Left kidney (tissue), 2 donors: Measurements from ENCODE around the gene SPDYC. TPM values are rescaled to one million over a fixed set of nuclear protein-coding genes. Genes with fewer than 3 reads are reported as not detected.
"Not testable (repeated sequence)": the region's sequence is repeated elsewhere in the genome, so short reads cannot be mapped to it uniquely, and the experiment has no call there.

Source experiments
- DNase-seq: peaks from one replicate; pipeline ENCODE4 v3.0.0-alpha.2; 2013
- polyA plus RNA-seq: library from polyadenylated mRNA; unstranded; fragments of 120-200 nt; gene quantifications from one replicate; pipeline ENCODE4 v1.2.1, GENCODE V29; 2013; ENCODE audit not compliant: insufficient read length

Gene SPDYC
- polyA plus RNA-seq, 1 donor, result not detected

DNA sequence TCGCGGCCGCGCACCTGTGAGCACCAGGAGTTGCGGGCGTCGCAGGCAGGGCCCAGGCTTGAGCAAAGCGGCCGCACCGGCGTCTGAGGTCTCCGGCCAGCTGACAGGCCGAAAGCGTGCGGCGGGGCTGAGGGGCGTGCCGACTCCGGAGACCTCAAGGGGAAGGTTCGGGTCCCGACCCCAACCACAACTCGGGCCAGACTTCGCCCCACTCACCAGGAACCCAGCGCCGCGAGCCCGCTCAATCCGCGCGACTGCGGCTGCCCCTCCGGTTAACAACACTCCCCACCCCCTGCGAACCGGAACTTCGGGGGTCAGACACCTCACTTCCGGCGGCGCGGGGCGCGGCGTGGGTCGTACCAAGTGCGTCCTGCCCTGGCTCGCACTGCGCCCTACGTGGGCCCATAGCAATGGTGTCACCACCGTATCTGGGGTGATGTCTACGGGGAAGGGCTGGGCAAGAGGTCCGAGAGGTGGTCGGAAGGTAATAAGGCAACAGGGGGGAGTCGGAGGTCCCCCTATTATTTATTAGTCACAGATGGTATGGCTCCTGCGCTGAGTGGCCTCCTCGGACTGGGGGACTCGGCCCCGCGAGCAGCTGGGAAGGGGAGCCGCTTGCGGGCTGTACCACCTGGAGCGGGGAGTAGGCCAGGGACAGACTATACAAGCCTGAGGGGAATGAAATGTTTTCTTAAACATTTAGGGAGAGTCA is 35.6 kb upstream of the SPDYC start, which contains the start of gene SYVN1:
SYVN1 (minus strand) TSS at position 280 of the 712 bp plus-strand sequence. CDS start 918 bp downstream, outside the sequence.
- peak; percentile 89 for DNase-seq

DNA sequence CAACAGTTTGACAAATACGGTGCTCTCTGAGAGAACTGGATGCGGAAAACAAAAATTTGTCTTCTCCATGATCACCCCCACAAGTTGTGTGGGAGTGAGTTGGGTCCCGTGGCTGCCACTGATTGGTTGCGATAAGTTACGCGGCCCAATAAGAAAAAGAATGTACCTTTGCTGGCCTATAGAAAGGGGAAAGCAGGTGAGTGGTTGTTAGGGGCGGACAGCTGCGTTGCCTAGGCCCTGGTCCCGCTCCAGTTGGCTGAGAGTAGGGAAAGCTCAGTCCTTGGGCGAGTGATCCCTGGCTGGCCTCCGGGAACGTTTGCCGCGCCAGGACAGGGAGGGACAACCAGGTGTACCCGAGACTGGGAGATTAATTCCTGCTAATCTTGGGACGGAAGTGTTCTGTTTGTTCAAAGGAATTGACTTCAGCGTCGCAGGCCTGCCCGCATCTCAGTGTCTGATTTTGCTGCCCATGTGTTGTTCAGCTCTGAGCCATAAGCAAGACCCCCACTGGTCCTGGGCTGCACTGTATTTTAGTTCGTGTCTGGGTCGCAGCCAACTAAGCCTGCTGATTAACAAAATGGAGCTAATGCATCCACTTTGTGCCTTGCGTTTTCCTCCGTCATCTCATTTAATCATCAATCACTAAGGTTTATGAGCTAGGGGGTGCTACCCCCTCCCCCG is 34.9 kb upstream of the SPDYC start:
- DNase-seq, result peak; percentile 95

DNA sequence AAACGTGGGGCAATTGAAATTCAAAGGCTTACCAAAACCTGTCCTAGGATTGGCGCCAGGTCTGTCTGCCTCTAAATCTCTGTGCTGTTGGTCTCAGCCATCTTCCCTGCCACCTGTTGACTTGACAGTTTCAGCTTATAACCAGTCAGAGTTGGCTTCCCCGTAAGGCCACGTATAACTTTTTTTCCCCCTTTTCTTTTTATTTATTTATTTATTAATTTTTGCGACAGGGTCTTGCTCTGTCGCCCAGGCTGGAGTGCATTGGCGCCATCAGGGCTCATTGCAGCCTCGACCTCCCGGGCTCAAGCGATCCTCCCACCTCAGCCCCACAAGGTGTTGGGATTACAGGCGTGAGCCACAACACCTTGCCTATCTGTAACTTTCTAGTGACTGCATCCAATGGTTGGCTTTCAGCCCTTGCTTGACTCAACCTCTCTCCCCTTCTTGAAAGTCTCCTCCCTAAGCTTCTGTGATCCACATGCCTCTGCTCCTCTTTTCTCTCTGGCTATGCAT is 34.3 kb upstream of the SPDYC start:
- DNase-seq, result no peak

DNA sequence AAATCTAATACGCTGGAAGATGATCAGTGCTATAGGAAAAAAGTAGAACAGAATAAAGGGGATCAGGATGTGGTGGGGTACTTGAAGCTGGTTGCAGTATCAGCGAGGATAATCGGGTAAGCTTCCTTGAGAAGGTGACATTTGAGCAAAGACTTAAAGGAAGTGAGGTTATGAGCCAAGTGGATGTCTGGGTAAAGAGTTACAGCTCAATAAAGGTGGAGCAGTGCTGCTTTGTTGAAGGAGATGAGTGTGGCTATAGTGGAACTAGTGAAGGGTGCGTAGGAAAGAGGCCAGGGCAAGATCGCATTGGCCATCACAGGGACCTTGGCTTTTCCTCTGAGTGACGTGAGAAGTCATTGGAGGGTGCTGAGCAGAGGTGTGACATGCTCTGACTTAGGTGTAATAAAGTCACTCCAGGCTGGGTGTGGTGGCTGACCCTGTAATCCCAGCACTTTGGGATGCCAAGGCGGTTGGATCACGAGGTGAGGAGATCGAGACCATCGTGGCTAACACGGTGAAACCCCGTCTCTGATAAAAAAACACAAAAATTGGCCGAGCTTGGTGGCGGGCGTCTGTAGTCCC is 33.4 kb upstream of the SPDYC start:
- no peak for DNase-seq

DNA sequence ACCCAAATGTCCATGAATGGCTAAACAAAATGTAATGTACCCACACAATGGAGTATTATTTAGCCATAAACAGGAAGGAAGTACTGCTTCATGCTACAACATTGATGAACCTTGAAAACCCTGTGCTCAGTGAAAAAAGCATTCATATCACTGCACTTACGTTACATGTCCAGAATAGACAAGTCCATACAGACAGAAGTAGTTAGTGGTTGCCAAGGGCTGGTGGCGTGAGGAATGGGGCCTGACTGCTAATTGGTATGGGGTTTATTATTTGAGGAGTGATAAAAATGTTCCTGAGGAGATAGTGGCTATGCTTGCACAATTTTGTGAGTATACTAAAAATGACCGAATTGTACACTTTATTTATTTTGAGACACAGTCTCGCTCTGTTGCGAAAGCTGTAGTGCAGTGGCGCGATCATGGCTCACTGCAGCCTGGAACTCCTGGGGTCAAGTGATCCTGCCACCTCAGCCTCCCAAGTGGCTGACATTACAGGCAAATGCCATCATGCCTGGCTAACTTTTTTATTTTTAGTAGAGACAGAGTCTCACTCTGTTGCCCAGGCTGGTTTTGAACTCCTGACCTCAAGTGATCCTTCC is 28.0 kb upstream of the SPDYC start:
- no peak for DNase-seq

DNA sequence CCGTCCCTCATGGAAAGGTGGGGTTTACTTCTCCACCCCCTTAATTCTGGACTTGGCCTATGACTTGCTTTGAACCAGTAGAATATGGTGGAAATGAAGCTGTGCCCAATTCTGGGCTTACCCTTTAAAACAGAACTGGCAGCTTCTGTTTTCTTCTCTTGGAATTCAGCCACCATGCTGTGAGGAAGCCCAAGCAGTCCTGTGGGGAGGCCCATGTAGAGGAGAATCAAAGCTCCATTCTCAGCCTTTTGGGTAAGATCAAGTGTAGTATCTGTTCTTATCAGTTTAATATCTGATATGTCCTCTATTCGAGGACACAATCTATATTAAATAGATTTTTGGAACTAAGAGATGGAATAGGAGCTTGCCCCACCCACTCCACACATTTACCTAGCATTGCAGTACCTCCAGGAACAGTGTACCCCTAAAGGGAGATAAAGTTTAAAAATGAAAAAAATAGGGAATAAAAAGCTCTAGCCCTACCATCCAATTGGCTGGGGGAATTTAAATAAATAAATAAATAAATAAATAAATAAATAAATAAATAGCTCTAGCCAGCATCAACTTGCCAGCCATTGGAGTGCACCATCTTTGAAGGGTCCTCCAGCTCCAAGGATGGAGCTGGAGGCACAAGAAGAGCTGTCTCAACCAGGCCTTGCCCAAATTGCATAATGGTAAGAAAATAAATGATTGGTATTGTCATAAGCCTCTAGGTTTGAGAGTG is 22.5 kb upstream of the SPDYC start:
- DNase-seq, result no peak

DNA sequence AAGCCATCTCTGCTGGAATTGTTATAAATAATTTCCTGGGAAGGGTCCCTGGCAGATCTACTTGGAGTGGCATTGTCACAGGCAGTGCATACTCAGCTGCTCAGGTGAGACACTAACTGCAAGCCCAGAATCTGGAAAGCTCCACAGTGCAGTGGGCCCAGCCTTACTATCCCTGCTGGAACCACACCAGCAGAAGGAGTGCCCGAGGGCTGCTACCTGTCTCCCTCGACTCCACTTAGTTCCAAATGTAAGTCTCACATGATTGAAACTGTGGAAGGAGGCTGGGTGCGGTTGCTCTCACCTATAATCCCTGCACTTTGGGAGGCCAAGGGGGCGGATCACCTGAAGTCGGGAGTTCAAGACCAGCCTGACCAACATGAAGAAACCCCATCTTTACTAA is 21.4 kb upstream of the SPDYC start:
- no peak for DNase-seq

DNA sequence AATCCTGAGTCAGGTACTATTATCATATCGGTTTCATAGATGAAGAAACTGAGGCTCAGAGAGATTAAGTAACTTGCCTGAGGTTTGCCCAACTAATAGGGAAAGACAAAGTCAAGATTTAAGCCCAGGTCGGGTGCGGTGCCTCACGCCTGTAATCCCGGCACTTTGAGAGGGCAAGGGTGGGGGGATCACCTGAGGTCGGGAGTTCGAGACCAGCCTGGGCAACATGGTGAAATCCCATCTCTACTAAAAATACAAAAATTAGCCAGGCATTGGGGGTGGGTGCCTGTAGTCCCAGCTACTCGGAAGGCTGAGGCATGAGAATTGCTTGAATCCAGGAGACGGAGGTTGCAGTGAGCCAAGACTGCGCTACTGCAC is 19.9 kb upstream of the SPDYC start:
- not testable (repeated sequence) for DNase-seq

DNA sequence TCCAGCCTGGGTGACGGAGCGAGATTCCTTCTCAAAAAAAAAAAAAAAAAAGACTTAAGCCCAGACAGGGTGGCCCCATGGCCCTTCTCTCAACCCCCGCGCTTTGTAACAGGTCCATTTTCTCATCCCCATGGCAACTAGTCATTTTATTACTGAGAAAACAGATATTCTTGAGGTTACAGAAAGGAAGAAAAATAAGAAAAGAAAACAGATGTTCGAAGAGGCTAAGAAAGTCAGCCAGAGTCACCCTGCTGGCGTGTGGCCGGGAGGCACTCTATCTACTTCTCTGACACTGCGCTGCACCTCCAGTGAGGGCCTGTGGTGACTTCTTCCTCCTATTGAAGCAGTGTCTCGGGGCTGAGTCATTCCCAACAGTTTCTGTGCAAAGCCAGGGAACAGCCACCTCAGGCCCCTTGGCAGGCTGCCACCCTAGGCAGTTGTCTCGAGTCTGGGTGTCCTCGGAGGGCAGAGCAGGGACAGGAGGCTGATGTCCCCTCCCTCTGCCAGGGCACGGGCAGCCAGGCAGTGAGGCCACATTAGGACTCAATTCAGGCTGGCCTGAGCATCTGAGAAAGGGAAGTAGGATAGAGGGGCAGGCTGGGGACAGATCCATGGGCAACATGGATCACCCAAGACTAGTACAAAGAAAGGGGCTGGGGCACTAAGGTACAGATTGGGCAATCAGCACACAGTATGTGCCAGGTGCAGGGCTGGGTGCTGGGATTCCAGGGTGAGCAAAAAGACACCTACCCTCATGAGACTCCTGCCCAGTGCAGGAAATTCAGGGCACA is 19.3 kb upstream of the SPDYC start:
- no peak for DNase-seq

DNA sequence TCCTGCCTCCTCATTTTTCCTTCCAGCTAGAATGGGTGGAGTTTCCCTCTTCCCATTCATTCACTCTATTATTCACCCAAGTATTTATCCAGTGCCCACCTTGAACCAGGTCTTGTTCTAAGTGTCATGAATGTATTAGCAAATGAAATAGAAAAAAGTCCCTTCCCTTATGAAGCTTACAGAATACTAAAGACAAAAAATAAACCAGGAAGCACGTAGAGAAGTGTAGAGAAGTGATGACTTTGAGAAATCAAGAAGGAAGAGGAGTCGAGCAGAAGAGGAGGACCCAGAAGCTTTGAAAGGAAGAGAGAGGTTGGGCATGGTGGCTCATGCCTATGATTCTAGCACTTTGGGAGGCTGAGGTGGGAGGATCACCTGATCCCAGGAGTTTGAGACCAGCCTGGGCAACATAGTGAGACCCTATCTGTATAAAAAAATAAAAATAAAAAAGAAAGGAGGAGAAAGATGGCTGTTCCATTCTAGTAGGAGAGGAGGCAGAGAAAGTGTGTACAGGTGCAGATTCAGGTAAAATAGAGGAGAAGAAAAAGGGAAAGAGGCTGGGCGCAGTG is 18.6 kb upstream of the SPDYC start:
- no peak for DNase-seq

DNA sequence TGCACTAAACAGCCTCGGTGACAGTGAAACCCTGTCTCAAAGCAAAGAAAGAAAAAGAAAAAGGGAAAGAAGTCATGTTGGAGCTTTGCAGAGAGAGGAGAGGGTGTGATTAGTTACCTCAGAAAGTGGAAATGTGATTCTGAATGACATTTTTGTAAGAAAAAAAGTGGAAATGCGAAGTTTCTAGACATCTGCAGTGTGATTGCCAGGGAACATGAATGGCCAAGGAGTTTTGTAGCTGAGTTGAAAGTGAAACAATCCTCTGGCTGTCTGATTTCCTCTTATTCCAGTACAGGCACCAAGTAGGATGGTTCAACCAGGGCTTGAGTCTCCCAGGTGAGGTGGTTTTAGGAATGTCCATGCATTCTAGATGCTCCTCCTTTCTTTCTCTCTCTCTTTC is 17.9 kb upstream of the SPDYC start:
- no peak for DNase-seq

DNA sequence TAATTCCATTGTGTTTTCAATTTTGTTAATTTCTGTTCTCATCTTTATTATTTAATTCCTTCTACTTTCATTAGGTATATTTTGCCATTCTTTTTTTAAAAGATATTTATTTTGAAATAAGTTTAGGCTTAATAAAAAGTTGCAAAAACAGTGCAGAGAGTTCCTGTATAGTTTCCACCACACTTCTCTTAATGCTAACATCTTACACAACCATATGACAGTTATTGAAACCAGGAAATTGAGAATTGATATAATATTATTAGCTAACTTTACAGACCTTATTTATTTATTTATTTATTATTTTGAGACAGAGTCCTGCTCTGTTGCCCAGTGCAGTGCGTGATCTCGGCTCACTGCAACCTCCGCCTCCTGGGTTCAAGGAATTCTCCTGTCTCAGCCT is 13.8 kb upstream of the SPDYC start:
- no peak for DNase-seq

DNA sequence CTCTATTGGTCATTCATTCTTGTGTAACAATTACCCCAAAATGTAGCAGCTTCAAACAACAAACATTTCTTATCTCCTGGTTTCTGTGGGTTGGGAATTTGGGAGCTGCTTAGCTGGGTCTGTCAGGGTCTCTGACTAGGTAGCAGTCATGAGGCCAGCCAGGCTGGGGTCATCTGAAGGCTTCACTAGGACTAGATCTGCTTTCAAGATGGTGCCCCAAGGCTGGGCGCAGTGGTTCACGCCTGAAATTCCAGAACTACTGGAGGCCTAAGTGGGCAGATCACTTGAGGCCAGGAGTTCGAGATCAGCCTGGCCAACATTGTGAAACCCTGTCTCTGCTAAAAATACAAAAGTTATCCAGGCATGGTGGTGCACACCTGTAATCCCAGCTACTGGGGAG is 13.1 kb upstream of the SPDYC start:
- no peak for DNase-seq

DNA sequence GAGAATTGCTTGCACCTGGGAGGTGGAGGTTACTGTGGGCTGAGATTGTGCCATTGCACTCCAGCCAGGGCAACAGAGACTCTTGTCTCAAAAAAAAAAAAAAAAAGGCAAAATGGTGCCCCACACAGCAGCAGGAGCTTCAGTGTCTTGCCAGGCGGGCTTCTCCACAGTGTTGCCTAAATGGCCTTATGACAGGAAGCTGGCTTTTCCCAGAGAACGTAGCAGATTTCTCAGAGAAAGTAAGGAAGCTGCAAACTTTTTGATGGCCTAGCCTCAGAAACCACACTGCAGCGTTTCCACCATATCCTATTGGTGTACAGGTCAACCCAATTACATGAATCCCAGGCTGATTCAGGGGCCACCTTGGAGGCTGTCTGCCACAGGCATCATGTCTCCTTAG is 12.7 kb upstream of the SPDYC start:
- DNase-seq, result no peak

DNA sequence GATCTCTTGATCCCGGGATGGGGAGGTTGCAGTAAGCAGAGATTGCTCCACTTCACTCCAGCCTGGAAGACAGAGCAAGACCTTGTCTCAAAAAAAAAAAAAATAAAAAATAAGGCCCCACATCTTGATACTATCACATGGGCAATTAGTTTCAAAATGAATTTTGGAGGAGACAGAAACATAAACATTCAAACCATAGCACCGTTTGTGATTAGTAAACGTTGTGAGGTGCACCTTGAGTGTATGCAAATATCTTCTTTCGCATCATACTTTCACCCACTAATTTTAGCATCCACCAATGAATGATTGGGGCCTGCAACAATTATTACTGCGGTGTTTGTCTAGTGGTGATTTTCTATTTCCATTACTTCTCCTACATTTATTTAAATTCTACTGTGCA is 11.0 kb upstream of the SPDYC start:
- DNase-seq, result no peak

DNA sequence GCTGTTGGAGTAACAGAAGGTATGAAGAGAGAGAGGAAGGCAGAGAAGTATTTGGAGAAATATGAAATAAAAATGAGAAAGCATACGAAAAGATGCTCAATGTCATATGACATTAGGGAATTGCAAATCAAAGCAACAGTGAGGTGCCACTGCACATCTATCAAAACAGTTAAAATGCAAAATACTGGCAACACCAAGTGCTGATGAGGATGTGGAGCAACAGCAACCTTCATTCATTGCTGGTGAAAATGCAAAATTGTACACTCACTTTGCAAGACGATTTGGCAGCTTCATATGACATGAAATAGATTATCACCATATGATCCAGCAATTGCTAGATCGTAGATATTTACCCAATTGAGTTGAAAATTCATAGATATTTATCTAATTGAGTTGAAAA is 9.4 kb upstream of the SPDYC start:
- no peak for DNase-seq

DNA sequence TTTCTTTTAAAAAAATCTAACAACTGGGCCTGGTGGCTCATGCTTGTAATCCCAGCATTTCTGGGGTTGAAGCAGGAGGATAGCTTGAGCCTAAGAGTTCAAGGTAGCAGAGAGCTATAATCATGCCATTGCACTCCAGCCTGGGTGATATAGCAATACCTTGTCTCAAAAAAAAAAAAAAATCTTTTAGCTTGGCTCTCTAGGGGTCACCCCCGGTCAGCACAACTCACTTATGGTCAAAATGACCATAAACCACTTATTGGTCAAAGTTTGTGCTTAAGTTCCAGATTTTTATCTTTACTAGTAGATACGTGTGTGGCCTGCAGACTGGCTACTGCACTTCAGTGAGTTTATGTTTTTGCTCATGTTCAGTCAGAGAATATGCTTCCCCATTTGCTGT is 6.3 kb upstream of the SPDYC start:
- DNase-seq, result no peak

DNA sequence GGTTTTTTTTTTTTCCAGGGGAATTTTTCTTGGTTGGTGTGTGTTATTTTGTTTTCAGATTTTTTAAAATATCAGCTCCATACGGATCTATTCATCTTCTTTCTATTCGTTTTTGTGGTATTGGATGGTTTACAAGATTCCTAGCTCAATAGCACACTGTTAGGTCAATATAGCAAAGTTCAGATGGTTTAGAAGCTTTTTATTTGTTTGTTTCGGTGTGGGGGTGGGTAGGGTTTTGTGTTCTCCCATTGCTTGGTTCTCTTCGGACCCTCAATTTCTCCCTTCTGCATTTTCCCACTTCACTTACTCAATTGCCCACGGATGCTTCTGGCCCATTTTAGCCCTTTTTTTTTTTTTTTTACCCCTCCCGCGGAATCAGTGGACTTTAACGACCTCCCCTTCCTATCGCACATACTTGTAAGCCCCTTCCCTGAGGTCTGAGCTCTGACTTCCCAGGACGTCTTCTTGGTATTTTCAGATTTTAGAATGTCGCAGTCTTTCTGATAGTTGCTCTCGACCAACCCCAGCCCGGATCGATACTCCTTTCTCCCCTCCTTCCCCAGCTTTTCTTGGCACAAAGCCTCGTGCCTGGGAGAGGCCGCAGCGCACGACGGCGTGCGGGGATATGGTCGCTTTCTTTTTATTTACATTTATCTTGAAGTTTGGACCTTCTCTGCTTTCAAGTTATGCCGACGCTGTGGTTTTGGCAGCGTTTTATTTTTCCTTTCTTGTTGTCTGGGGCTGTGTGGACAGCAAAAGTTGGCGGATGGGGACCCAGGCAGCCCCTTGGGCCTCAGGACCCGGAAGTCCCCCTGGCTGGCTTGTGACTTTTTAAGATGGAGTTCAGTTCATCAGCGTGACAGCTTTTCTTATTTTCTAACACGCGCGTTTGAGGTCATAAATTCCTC is 4.4 kb upstream of the SPDYC start:
- no peak for DNase-seq

DNA sequence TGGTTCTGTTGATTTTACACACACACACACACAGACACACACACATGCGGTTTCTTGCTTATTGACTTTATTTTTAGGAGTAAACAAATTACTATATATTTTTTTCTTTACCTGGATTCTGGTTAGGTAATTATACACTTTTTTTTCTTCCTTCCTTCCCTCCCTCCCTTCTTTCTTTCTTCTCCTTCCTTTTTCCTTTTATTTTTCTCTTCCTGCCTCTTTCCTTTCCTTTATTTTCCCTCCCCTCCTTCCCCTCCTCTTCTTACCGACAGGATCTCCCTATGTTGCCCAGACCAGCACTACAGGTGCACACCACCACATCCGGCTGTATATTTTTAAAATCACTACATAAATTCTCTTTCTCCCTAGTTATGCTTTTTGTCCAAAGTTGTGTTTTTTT is 3.1 kb upstream of the SPDYC start:
- DNase-seq, result no peak

DNA sequence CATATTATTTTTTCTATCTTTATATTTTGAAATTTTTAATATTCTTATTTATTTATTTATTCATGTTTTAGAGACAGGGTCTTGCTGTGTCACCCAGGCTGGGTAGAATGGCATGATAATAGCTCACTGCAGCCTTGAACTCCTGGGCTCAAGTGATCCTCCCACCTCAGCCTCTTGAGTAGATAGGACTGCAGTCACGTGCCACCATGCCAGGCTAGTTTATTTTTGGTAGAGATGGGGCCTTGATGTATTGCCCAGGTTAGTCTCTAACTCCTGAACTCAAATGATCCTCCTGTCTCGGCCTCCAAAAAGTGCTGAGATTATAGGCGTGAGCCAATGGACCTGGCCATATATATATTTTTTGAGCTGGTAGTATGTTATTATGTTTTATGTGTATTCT is 2.4 kb upstream of the SPDYC start:
- DNase-seq, result no peak
